Measurements from ENCODE around the gene KANTR. TPM values are rescaled to one million over a fixed set of nuclear protein-coding genes. Genes with fewer than 3 reads are reported as not detected.

KANTR gene
- total RNA-seq, 1 experiment from 2014 or later, result 7.7 TPM

DNA sequence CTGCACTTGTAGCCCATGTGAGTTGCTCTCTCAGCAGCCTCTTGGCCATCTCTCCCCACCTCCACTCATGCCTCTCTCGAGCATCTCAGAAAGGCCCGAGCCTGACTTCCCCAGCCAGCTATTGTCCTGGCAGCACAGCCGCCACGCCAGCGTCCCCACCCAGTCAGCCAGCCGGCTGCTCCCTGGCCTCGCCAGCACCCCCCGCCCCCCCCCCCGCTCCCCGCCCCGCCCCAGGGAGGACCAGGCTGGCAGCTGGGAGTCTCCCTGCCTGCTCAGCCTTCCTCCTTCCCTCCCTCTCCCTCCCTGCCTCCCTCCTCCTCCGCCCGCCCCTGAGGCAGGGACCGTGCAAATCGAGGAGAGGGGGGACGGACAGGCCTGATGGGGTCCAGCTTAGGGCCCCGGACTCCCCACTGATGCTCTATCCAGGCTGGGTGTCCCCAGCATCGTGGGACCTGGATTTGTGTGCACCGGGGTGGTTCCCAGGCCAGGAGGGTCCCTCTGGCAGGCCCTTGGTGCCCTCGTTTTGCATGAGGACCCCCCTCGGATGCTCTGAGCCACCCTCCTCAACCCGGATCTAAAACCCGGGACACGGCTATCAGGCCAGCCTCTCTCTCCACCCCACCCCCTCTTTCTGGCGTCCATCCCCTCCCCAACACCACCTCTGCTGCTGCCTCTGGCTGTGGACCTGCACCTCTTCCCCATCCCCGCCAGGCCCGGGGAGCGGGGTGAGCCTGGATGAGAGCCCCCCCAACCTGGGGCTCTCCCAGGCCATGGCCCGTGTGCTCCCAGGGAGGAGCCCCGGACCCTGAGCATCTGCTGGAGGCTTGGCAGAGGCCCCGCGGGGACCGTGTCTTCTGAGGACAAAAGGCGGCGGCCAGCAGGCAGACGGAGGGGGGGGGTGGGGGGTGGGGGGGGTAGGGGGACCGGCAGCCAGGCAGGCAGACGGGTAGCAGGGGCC, 45.5 kb upstream of the KANTR start, which contains the start of gene GPR173:
Gene GPR173 (plus strand): TSS at position 621 of the 958 bp plus-strand sequence. CDS start 27,833 bp downstream, outside the sequence.
- Histone ChIP-seq H3K23ac (ENCODE audit: insufficient read length, low read depth, low read length) (no peak within 1 kb of the TSS), H2BK120ac (ENCODE audit: low read depth, low read length, poor library complexity, severe bottlenecking) (no peak within 1 kb of the TSS), H2BK20ac (ENCODE audit: low read depth, low read length, poor library complexity, severe bottlenecking) (no peak within 1 kb of the TSS), H3T11ph (ENCODE audit: low read length) (no peak within 1 kb of the TSS), H3K79me2 (ENCODE audit: insufficient read depth, low read length) (no peaks in the 10 kb centered on the region; the same call in 1 of the 2 replicates), H3K79me1 (ENCODE audit: insufficient read depth, low read depth, low read length, poor library complexity, severe bottlenecking) (no peaks in the 10 kb centered on the region), H3K4ac (ENCODE audit: low read depth, low read length) (no peak within 1 kb of the TSS), H3K4me1 (ENCODE audit: insufficient read depth, low read length) (no peaks in the 10 kb centered on the region), H3K27me3 (ENCODE audit: insufficient read depth, low read length) (no peaks in the 10 kb centered on the region), H2BK15ac (ENCODE audit: low read depth, low read length) (no peak within 1 kb of the TSS), H2BK12ac (ENCODE audit: insufficient read length, low read depth, low read length) (no peak within 1 kb of the TSS), H3K18ac (ENCODE audit: insufficient read length, low read depth, low read length) (peak within 1 kb of the TSS; percentile 99), H3K9ac (ENCODE audit: extremely low read depth, insufficient read length, low read length) (peak within 1 kb of the TSS; percentile 67), H3K27ac (ENCODE audit: insufficient read length, low read depth, low read length) (no peak within 1 kb of the TSS), H3K9me3 (ENCODE audit: control insufficient read depth, low read depth, low read length) (peaks cover 35% of the 10 kb centered on the region), H3K23me2 (ENCODE audit: insufficient read length, low read depth, low read length, poor library complexity, severe bottlenecking) (peaks cover 9% of the 10 kb centered on the region), H4K5ac (ENCODE audit: insufficient read length, low read depth, low read length) (no peak within 1 kb of the TSS), H3K4me2 (ENCODE audit: insufficient read depth, insufficient read length, low read length) (peak within 1 kb of the TSS; percentile 78), H2BK5ac (ENCODE audit: insufficient read length, low read length) (no peak within 1 kb of the TSS), H2AFZ (ENCODE audit: low read length) (no peak within 1 kb of the TSS), H4K20me1 (ENCODE audit: control insufficient read depth, insufficient read depth, insufficient read length) (no peaks in the 10 kb centered on the region), H4K91ac (ENCODE audit: insufficient read length, low read depth, low read length) (no peak within 1 kb of the TSS), H4K8ac (replicated peaks; ENCODE audit: insufficient read length, low read depth, low read length) (no peak within 1 kb of the TSS), H2AK5ac (ENCODE audit: insufficient read length, low read length) (no peak within 1 kb of the TSS), H3K14ac (ENCODE audit: insufficient read depth, low read length) (peak within 1 kb of the TSS; percentile 98; the same call in 1 of the 2 replicates), H3K56ac (ENCODE audit: insufficient read length, low read depth, low read length) (no peak within 1 kb of the TSS)
- Mint-ChIP-seq H3K4me1 (peaks cover 5 to 15% of the 10 kb centered on the region in 2 experiments), H3K36me3 (ENCODE audit: insufficient read depth in 1 of 3, low read depth in 3 of 3) (peaks cover 0 to 4% (median 0%) of the 10 kb centered on the region in 3 experiments; a peak in 3 of 7 replicates), H3K9me3 (peaks cover 46 to 51% of the 10 kb centered on the region in 2 experiments), H3K27me3 (ENCODE audit: low read depth) (peaks cover 3% of the 10 kb centered on the region), H3K27ac (peak within 1 kb of the TSS in 2 of 3 experiments; percentile 64 to 86; a peak in 4 of 7 replicates), H3K4me3 (peak within 1 kb of the TSS; percentile 70 to 86)
- TF ChIP-seq, protein P1, sequence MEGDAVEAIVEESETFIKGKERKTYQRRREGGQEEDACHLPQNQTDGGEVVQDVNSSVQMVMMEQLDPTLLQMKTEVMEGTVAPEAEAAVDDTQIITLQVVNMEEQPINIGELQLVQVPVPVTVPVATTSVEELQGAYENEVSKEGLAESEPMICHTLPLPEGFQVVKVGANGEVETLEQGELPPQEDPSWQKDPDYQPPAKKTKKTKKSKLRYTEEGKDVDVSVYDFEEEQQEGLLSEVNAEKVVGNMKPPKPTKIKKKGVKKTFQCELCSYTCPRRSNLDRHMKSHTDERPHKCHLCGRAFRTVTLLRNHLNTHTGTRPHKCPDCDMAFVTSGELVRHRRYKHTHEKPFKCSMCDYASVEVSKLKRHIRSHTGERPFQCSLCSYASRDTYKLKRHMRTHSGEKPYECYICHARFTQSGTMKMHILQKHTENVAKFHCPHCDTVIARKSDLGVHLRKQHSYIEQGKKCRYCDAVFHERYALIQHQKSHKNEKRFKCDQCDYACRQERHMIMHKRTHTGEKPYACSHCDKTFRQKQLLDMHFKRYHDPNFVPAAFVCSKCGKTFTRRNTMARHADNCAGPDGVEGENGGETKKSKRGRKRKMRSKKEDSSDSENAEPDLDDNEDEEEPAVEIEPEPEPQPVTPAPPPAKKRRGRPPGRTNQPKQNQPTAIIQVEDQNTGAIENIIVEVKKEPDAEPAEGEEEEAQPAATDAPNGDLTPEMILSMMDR (conservative IDR thresholded peaks at IDR 0.05), result no peak
- peak; percentile 84 for DNase-seq
- WGBS (ENCODE audit: extremely low coverage, insufficient read length, low lambda C conversion rate), result no CpG with 5 or more reads among the region's 38 CpGs

Measured in H9 (cell line).